ENCODE results near the gene GRIN2A.

Gene GRIN2A

GRCh38 chr16:9805109-9805508, 377.1 kb downstream of the GRIN2A start:
- DNase-seq: no peak

DNA sequence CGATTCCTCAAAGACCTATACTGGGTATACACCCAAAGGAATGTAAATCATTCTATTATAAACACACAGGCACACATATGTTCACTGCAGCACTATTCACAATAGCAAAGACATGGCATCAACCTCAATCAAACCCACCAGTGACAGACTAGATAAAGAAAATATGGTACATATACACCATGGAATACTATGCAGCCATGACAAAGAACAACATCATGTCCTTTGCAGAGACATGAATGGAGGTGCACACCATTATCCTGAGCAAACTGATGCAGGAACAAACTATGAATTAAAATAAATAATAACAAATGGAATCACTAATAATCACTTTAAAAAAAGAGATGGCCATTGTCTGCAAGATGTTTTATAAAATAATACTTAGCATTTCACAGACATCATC, 380.1 kb downstream of the GRIN2A start:
- DNase-seq: no peak

DNA sequence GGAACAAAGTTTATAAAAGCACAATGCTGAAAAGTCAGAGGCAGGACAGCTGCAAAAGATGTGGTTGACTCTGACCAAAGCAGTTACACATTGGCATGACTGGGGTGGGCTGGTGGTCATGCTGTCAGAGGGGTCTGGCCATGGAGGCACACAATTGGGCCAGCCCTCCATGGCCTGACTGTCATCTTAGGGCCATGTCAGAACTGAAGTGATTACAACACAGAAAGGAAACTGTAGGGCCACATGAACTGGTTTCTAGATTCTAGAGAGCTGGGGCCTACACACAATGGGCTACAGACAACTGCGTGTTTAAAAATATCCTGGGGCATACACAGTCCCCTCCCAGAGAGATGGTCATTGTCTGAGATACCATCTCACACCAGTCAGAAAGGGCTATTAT, 380.6 kb downstream of the GRIN2A start:
- DNase-seq: no peak

- DNase-seq: no peak
These were observed 382.0 kb downstream of the GRIN2A start for GRCh38 chr16:9800186-9800738.

DNA sequence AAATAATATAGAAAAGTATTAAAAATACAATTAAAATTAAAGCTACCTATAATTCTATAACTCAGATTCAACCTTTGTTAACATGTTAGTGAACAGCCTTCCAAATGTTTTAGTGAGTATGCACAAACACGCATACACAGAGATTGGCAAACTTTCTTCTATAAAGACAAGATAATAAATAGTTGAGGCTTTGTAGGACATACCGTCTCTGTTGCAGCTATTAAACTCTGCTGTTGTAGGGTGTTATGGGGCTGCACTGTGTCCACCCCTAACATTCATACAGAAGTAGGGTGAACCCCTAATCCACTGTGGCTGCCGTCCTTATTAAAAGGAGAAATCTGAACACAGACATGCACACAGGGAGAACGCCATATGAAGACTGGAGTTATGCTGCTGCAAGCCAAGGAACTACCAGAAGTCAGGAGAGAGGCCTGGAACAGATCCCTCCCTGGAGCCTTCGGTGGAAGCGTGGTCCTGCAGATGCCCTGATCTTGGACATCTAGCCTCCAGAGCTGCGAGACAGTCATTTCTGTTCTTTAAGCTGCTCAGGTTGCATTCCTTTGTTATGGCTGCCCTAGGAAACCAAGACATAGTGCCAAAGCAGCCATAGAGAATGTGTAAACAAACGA, 383.2 kb downstream of the GRIN2A start:
- no peak for DNase-seq

- DNase-seq: no peak
These were observed 383.8 kb downstream of the GRIN2A start for GRCh38 chr16:9798474-9798873.

DNA sequence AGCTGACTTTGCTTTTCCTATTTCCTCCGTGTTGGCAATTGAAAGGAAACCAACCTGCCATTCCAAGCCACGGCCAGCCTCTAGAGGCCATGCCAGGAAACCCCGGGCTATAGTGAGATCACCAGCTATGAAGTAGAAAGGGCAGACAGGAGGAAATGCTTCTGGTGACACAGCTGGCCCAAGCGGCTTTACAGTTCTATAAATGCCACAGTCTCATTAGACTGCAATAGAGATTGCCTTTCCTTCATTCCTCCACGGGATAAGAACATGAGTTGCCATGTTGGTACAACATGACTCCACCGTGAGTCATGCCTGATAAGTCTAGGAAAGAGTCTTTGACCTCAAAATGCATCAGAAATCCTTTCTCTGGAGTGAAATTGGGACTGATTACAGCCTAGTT, 384.9 kb downstream of the GRIN2A start:
- DNase-seq: no peak

DNA sequence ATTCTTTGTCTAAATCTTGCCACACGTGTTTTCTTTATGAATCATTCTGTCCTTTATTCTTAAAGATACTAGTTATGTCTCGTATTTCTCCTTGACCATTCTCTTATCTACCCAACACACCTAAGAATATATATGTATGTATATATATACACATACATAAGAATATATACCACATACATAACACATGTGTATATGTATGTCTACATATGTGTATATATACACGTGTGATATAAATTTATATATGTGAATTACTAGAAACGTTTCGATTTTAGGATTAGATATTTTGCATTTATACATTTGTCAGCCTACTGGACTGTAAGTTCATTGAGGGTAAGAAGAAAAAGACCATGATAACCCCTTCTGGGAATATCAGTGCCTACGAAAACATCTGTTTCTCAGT, 388.6 kb downstream of the GRIN2A start:
- DNase-seq: no peak

DNA sequence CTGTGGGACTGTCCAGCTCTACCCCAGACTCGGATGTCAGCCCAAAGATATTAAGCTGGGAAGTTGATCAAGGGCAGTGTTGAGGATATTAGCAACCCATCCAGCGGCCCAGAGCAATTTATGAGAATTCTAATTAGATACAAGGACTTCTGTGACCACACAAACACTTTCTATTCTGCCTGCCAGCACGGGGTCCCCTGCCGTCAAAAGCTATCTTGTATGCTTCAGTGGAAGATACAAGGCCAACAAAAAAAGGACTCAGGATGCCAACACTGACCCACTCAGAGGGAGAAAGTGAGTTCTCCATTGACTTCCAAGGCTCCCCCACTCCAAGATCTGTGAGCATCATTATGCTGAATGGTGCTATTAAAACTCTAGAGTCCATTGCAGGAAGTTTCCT, 390.7 kb downstream of the GRIN2A start:
- DNase-seq: no peak

DNA sequence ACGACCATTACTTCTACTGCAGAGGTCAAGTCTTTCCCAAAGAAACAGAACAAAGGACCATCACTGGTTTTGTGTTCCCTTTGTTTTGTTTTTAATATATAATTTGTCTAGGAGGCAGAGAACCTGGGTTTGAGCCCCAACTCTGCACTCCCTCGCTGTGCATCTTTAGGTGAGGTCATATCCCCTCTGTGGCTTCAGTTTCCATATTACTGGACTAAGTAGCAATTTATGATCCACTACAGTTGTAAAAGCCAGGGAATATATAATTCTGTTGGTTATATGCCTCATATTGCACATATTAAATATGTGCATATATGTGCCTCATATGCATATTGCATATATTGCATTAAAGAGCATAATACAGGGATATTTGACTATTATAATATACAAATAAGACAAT, 392.0 kb downstream of the GRIN2A start:
- DNase-seq: no peak

GRCh38 chr16:9787717-9788116, 394.5 kb downstream of the GRIN2A start:
- no peak for DNase-seq

DNA sequence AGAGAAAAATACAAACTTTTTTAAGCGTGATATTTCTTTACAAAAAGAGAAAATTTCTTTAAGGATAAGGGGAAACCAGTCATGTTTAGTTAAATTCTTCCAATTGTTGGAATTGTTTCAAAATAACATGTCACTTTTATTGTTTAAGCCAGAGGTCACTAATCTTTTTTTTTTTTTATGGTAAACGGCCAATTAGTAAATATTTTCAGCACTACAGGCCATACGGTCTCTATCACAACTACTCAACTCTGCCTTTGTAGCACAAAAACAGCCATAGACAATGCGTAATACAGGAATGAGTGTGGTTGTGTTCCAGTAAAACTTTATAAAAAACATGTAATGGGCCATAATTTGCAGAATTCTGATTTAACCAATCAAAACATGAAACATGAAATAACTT, 401.4 kb downstream of the GRIN2A start:
- no peak for DNase-seq

GRCh38 chr16:9778849-9779248, 403.4 kb downstream of the GRIN2A start:
- no peak for DNase-seq

DNA sequence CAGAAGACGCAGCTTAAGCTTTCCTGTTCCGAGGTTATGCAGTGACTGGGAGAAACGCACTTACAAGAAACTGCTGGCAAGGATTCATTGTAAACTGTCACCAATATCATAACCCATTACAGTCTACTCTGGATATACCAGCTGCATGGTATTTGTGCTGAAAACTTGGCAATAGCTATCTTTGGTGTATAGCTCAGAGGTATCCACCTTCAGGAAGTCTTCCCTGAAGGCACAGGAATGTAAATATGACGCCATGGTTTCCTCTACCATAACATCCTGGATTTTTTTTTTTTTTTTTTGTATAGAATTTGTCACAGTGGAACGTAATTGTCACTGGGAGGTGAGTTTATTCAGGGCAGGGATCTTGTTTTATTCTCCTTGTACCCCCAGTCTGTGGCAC, 406.2 kb downstream of the GRIN2A start:
- no peak for DNase-seq

DNA sequence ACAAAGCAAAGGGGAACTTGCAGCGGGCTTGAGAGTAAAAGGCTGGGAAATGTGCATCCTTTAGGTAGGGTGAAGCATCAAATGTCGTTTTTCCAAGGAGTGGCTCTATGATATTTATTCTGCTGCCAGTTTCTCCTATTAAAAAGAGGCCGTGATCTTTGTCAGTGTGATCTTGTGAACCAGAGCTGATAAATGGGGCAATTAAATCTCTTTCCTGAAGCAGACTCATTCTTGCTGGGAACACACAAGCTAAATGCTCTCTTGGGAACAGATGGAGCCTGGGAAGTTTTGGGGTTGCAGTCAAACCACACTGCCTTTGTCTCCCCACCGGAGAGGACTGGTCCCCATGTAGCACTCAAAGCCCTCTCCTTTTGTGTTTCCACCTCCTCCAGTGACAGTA, 408.9 kb downstream of the GRIN2A start:
- DNase-seq: no peak

DNA sequence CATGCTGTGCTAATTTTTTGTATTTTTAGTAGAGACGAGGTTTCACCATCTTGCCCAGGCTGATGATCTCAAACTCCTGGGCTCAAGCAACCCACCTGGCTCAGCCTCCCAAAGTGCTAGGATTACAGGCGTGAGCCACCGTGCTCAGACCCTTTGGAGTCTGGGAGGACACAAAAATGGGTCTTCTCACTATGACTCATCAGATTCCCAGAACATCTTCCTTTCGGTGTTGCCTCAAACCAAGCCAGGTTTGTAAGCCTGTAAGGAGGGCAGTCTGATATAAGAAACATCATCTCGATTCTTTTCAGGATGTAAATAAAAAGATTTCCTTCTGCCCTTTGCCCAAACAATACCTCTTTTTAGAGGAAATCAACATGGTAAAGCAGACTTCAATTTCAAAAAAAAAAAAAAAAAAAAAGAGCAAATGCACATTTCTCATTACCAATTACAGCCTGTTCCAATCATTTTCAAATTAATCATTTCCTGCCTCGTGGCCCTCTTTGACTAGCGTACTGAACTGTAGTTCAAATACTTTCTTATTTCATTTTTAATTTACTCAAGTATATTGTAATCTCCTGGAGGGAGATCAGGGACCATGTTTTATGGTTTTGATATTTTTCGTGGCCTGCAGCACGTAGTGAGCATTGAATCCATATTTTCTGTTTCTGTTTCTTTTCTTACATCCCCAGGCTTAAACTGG, 409.6 kb downstream of the GRIN2A start:
- DNase-seq: no peak

GRCh38 chr16:9766891-9767290, 415.3 kb downstream of the GRIN2A start:
- DNase-seq: no peak

DNA sequence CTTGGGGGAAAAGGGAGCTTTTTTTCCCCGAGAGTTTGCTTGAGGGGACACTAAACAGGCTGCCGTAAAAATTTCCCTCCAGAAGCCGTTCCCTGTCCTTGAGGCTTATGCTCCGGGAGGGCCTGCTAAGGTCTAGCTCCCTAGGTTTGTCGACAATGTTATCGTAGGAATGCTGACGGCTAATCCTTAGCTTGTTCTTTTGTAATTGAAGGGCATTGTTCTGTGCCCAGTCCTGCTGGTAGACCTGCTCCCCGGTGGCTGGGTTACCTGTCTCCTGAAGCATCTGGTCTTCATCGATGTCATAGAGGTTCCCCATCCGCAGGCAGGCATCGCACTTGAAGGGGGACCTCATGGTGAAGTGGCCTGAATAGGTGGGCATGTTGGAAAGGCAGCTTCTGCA, 418.7 kb downstream of the GRIN2A start:
- DNase-seq: no peak

DNA sequence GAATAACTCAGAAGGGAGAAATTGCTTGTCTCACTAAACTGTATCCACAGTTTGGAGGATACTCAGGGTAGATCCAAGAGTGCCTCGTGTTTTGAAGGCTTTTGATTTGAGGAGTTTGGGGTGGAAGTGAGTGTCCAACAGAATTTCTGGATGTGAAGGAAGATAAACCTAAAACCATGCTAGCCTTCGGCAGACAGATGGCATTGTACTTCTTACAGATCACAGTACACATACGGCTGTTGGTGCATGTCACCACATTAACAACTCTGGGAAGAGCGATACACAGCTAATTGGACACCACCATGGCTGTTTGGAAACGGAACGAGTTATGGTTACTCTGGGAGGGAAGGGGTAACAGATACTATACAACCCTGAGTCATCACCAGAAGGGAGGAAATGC, 420.4 kb downstream of the GRIN2A start:
- no peak for DNase-seq

DNA sequence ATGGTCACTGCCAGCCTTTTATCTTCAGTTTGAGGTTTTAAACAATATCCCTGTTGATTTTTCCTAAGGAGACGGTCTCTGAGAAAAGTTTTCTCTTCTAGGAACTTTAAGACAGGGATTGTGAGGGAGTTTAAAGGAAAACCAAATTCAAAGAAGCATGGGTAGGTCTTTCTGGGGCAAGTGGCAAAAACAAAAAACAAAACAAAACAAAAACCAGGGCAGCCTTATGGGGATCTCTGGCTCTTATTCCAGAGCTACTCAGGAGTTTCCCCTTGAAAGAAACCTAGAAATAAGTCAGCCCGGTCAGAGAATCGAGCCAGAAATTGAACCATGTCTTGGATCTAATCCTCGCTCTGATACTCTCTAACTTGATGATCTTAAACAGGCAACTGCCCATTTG, 424.5 kb downstream of the GRIN2A start:
- DNase-seq: no peak

DNA sequence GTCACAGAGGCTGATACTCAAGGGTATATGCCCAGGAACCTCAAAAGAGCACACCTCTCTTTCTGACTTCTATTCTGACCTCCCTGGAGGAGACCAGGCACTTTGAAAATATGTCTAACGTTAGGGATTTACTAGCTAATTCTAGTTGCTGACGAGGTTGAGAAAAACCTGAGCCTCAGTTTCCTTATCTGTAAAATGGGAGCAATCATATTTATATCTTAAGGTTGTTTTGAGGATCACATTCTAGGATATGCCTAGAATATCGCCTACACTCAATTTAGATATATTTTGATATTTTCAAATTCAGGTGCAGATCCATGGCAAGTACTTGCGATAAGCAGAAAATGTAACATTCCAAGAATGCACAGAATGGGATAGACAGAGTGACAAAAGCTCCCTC, 425.8 kb downstream of the GRIN2A start:
- DNase-seq: no peak

DNA sequence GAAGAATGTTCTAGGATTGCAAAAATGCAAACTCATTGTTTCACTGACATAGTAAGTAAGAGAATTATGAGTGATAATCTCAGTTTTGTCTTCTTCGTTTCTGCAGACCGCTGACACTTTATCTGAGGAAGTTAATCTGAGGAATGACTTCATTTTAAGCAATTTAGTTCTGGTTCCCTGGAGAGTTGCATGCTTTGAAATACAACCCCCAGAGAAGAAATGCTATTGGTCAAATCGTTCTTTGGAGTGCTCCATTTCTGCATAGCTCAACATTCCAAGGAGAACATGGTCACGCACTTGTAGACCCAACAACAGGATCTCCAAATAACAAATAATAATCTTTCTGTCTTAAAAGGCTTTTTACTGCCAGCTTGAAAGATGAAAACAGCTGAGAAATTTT, 427.1 kb downstream of the GRIN2A start:
- no peak for DNase-seq

- DNase-seq: no peak
These were observed 440.5 kb downstream of the GRIN2A start for GRCh38 chr16:9741776-9742175.

- no peak for DNase-seq
These were observed 442.9 kb downstream of the GRIN2A start for GRCh38 chr16:9739301-9739700.

- no peak for DNase-seq
These were observed 443.5 kb downstream of the GRIN2A start for GRCh38 chr16:9738690-9739089.

Data from T-helper 9 cell (primary cell).